DOHH2 (cell line): Measurements from ENCODE around the gene DNAJC19.

ENCODE experiments used
- EZH2phosphoT487 ChIP-seq: fragments of 200-600 bp; sonication (generic); IDR thresholded peaks from 2 replicates; pipeline ENCODE4 v1.6.1; 2017; ENCODE audit warnings: borderline replicate concordance, mild to moderate bottlenecking, antibody characterized with exemption, low read length, moderate library complexity, mixed read lengths
- TF ChIP-seq, protein P1 (sequence below): fragments of 200-600 bp; sonication (generic); IDR thresholded peaks from one replicate; pipeline ENCODE4 v1.5.1; 2014; ENCODE audit warnings: antibody characterized with exemption, mild to moderate bottlenecking, low read depth, low read length; ENCODE audit not compliant: poor library complexity, severe bottlenecking

DNA sequence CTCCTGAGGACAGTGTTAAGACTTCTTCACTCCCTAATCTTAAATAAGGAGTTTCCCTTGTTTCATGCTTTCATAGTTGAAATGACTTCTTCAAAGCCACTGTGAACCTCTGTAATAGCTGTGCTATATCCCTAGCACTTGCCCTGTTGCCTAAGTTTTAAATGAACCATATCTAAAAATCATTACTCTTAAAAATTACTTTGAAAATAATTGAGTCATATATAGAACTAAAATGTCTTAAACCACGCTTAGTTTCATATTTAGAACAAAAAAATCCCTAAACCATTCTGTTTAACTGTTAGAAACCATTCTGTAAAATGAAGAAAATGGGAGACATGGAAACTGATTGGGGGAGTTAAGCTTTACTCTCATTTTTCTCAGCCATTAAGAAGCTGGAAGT lies 29.8 kb downstream of the DNAJC19 start:
- TF ChIP-seq, protein P1, sequence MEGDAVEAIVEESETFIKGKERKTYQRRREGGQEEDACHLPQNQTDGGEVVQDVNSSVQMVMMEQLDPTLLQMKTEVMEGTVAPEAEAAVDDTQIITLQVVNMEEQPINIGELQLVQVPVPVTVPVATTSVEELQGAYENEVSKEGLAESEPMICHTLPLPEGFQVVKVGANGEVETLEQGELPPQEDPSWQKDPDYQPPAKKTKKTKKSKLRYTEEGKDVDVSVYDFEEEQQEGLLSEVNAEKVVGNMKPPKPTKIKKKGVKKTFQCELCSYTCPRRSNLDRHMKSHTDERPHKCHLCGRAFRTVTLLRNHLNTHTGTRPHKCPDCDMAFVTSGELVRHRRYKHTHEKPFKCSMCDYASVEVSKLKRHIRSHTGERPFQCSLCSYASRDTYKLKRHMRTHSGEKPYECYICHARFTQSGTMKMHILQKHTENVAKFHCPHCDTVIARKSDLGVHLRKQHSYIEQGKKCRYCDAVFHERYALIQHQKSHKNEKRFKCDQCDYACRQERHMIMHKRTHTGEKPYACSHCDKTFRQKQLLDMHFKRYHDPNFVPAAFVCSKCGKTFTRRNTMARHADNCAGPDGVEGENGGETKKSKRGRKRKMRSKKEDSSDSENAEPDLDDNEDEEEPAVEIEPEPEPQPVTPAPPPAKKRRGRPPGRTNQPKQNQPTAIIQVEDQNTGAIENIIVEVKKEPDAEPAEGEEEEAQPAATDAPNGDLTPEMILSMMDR: no peak
- no peak for TF ChIP-seq EZH2phosphoT487
